GM21390 (cell line): ENCODE results near the gene DHX16.

Experiments
- ATAC-seq: cut with Tn5 transposase; IDR thresholded peaks from one replicate; pipeline ENCODE4 v1.9.1; 2021; ENCODE audit not compliant: unreplicated experiment

The DHX16 gene

DNA sequence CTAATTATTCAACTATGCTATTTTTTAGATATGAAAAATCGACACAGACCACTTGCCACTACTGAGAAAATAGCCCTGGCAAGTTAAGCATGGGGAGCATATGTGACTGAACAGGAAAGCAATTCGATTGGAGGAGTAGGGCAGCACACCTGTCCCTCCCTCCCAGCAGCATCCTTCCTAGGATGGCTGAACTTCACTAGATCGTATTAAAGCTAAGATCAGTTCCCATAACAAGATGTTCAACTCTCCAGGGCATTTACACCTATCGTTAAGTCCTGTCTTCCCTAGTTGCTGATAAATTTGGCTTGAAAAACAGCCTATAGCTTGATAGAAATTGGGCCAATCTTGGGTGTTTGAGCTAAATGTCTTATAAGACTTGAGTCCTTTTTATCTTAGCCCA, 62.7 kb downstream of the DHX16 start:
- ATAC-seq: no peak

- ATAC-seq: no peak
Observed at GRCh38 chr6:30603961-30604360, 68.8 kb downstream of the DHX16 start.
